Glomerular visceral epithelial cell (primary cell): ENCODE results near the gene WASF2.
"Not testable (repeated sequence)": the region's sequence is repeated elsewhere in the genome, so short reads cannot be mapped to it uniquely, and the experiment has no call there.

Experiments
- DNase-seq: peaks from one replicate; pipeline ENCODE4 v3.0.0-alpha.2; 2016; ENCODE audit errors: extremely low spot score

The WASF2 gene

DNA sequence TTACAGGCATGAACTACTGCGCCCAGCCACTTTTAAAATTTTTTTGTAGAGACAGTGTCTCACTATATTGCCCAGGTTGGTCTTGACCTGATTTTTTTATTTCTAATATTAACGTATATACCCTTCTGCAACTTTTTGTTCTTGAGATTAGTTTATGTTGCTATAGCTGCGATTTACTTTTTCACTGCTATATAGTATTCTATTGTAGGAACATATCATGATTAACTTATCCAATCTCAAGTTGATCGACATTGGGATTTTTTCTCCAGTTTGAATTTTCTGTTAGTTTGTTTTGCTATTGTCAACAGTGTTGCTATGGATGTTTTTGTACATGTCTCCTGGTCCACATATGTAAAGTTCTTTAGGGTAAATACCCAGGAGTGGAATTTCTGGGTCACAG, 35.4 kb downstream of the WASF2 start:
- no peak for DNase-seq

- no peak for DNase-seq
Observed at GRCh38 chr1:27451343-27451742, 38.6 kb downstream of the WASF2 start.

- no peak for DNase-seq
Observed at GRCh38 chr1:27448982-27449381, 41.0 kb downstream of the WASF2 start.

DNA sequence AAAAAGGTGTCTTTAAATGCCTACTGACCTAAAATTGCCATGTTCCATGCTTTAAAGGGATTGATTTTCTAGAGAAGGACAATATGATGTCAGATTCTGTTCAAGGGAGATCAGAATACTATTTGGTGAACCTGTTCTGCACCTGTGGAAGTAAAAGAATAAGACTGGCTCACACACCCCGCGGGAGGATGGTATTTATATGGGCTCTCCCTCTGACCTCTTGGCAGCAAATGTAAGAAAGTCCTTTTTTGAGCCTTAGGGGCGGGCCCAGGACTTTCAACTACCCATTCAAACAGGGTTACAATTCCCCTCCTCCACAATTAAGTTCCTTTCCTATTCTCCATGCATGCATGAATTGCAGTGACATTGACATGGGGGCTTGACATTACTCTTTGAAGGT, 42.1 kb downstream of the WASF2 start:
- DNase-seq = no peak

GRCh38 chr1:27447399-27447798, 42.6 kb downstream of the WASF2 start:
- DNase-seq = no peak

DNA sequence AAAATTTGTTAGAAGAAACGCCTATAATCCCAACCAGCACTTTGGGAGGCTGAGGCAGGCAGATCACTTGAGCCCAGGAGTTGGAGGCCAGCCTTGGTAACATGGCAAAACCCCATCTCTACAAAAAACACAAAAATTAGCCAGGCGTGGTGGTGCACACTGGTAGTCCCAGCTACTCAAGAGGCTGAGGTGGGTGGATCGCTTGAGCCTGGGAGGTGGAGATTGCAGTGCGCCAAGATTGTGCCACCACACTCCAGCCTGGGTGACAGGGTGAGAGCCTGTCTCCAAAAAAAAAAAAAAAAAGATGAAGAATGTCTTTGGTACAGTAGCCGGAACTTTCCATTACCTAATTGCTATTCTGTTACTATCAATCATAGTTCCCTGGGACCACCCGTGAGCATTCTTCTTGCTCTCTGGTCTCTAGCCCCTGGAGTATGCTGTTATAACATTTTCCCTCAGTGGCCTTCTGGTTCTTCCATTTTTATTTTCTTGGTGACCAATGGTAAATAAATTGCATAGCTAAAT, 43.4 kb downstream of the WASF2 start:
- no peak for DNase-seq

GRCh38 chr1:27445177-27445936, 44.6 kb downstream of the WASF2 start:
- no peak for DNase-seq

DNA sequence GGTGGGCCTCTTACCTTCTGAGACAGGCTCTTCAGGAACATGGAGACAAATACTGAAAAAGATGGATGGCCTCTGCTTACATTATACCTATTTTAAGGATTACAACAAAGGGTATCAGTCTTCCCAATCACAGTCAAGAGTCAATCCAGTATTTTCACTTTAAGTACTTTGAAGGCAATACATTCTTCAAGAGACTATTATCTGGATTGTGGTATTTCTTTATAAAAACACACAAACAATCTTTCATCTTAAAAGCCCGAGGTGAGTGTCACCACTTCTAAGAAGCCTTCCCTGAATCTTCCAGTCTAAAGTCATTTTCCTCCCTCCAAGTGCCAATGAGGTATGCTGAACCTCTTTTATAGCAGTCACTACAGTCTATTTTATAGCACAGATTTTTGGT, 45.3 kb downstream of the WASF2 start:
- DNase-seq = no peak

DNA sequence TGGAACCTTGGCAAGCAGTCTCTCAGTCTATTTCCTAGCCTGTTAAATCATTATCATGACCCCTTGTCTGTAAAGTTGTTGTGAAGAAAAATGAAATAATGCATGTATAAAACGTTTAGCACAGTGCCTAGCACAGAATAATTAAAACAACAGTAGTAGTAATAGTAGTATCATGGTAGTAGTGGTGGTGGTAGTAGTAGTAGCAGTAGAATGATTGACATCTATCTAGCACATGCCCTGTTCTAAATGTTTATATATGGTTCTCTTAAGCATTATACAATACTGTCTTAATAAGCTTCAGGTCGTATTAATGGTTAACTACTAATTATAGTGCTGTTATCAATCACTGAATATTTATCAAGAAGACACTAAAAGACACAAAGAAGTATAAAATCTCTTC, 50.8 kb downstream of the WASF2 start:
- no peak for DNase-seq

DNA sequence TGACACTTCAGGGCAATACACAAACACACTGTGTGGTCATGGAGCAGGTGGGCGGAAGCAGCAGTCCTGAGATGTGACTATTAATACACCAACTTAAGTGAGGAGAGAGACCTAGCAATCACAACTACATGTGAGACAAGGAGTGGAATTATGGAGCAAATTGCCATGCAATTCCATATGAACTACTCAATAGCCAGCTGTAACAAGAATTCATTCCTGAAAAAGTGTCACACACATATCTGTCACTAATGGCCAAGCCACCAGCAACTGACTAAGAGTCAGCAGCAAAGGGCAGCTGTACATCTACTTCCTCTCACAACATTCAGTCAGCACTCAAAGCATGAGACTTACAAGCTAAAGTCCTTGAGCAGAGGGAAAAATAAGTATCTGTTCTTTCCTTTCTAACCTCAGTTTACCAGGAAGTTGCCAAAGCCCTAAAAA, 51.3 kb downstream of the WASF2 start:
- DNase-seq = no peak

DNA sequence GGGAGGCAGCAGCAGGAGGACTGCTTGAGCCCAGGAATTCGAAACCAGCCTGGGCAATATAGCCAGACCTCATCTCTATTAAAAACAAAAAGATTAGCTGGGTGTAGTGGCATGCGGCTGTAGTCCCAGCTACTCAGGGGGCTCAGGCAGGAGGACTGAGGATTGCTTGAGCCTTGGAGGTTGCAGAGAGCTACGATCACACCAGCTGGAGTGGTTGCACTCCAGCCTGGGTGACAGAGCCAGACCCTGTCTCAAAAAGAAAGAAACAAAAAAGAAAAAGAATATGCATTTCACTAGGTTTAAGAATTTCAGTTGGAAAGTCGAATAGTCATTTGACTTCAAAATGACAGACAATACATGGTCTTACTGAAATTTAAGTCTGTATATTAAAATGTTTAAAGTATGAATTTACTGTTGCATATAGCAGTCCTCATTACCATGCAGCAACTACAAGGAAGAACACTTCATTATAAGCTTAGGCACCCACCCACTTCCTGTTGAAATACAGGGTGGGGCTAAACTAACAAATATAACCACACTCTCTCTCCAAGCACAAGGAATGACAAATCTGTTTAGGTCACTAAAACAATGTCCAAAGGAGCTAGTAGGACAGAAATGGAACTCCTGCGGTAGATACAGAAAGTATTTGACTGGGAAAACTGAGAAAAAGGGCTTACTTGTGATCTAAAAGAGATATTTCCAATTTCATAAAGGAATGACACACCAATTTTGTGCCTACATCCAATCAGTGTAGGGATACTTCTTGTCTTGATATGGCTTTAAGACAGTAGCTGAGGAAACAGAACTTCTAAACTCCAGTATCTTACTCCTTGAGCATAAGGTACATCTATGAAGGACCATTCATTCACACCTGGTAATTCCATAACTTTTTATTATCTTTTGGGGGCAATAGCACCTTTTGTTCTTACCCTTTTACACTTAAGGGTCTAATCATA, 53.5 kb downstream of the WASF2 start:
- peak; percentile 24 for DNase-seq

GRCh38 chr1:27435566-27436203, 54.3 kb downstream of the WASF2 start:
- no peak for DNase-seq

DNA sequence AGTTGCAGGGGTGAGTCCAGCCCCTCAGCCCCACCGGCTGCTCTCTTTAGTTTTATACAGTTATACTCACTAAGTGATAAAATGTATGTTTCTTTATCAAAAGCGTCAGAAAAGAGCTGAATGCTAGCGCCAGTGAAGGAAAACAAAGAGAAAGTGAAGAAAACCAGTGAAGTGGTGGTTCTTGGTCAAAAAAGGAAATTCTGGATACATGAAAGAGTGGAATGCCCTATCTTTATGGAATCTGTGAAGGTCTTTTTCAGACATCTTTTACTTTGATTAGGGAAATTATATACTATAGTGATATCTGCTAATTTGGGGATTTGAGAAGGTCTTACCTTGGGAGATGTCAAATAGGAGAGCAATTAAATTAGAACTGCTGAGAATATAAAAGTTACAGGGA, 56.3 kb downstream of the WASF2 start:
- no peak for DNase-seq

GRCh38 chr1:27432725-27433124, 57.2 kb downstream of the WASF2 start:
- not testable (repeated sequence) for DNase-seq

DNA sequence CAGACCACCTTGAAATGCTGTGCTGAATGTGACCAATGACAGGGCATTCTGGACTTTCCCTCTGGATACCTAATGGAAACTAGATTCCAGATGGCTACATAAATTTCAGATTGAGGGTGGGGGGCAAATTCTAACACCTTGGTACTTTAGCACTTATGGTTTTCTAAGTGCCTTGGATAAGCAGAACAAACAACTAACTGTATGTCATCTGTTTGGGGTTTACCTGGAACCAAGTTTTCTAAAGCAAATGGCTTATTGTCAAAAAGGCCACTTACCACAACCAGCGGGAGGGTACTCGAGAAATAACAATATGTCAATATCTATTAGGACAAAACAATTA, 58.4 kb downstream of the WASF2 start:
- no peak for DNase-seq

DNA sequence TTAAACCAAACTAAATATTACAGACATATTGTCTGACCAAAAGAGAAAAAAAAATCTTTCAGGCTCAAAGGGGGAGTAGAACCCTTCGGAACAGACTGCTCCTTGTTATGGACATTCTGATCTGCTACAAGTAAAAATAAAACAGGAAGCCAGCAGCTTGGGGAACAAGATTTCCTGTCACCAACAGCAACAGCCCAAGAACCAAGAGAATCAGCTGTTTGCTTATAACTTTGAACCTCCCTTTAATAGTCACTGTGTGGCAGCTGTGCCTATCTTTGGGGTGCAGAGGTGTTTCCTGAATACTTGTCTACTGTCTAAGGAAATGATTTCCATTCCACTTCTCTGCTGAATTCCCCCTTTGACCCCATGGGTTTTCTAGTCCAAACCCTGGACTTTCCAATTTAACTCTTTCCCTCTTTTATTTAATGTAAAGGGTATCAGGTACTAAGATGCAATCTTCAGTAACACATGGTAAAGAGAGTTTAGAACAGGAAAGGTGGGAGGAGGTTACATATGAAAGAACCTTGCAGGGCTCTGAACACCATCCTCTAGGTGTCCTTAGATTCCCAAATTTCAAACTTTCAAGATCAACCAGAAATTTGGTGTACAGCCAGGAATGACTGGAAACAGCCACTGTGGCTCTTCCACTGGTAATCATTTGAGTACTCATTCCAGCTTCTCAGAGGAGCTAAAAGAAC, 58.9 kb downstream of the WASF2 start:
- no peak for DNase-seq

- no peak for DNase-seq
Observed at GRCh38 chr1:27429029-27429425, 60.9 kb downstream of the WASF2 start.

DNA sequence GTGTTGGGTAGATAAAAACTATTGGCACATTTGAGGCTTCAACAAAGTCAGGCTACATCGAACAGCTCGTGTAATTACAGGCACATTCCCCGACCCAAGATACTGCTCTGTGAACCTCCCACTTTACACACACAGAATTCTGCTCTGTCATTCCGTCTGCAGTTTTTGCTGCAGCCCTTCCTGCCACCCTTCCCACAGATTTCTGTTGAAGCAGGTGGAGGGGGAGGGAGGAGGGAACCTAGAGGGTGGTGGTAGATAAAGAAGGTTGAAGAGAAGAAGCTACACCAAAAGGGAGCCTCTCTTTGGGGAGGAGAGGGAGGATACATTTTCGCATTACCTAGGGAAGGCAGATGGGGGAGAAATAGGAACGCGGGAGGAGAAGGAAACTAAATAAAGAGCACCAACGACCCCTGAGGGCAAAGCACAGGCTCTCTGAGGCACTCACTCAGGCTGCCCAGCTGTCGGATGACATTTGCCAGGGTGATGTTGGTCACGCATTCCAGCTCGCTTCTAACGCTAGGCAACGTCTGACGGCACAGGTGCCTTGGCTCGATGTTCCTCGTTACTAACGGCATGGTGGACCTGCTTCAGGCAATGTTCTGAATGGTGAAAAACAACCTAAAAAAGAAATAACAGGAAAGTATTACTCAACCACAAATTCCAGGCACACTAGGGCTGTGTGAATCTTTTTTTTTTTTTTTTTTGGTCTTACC, 61.5 kb downstream of the WASF2 start:
- no peak for DNase-seq

DNA sequence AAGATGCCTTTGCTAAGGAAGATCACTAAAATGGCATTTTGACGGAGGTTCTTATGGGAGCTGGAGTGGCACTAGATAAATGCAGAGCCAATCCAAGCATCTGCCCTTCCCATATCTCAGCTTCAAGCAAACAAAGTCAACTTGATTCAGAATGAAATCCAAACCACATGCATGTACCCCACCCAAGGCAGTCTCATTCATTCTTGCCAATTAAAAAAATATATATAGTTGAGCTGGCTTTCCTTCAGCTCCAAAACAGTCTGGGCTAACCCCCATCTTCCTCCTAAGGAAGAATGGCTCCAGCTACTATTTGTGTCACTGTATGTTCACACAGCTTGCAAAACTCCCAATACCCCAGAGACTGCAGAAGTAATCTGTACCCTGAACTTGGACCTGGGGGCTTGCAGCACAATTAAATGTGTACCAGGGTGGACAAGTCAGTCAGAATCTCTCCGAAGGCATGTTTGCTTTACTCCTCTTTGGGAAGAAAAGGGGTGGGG, 62.1 kb downstream of the WASF2 start:
- no peak for DNase-seq

- no peak for DNase-seq
Observed at GRCh38 chr1:27427329-27427728, 62.6 kb downstream of the WASF2 start.

GRCh38 chr1:27423709-27424108, 66.3 kb downstream of the WASF2 start:
- DNase-seq = no peak
